ENCODE results near the gene ARHGAP24. TPM values are rescaled to one million over a fixed set of nuclear protein-coding genes. Genes with fewer than 3 reads are reported as not detected.
"Not testable (repeated sequence)": the region's sequence is repeated elsewhere in the genome, so short reads cannot be mapped to it uniquely, and the experiment has no call there.

The ARHGAP24 gene
- total and polyA plus RNA-seq, 2 experiments from 2014 or later: 19.5 to 29.6 TPM

- H3K9me2 ChIP-seq (replicated peaks; ENCODE audit: insufficient read depth): no peaks in the 10 kb centered on the region
- TF ChIP-seq EZH2 (IDR thresholded peaks at IDR 0.05; ENCODE audit: borderline replicate concordance) (no peak), CTCF (IDR thresholded peaks at IDR 0.05; ENCODE audit: poor library complexity) (no peak), EZH2phosphoT487 (IDR thresholded peaks at IDR 0.05; ENCODE audit: low read depth, severe bottlenecking, unreplicated experiment) (no peak)
- H3K4me1 ChIP-seq (ENCODE audit: insufficient read depth): no peaks in the 10 kb centered on the region
- no peak overlapping the region for H3K27ac ChIP-seq
- WGBS (ENCODE audit: low lambda C conversion rate, missing lambda C conversion rate): 91% methylated on average over 3 of the region's 3 CpGs
- H3K36me3 ChIP-seq (replicated peaks; ENCODE audit: insufficient read depth, low read depth): no peaks in the 10 kb centered on the region
- no peaks in the 10 kb centered on the region for H3K79me2 ChIP-seq
- H3K4me2 ChIP-seq: no peak overlapping the region
- DNase-seq (ENCODE audit: low spot score): no peak
- H3K9me3 ChIP-seq (ENCODE audit: low read depth): no peaks in the 10 kb centered on the region
- no peaks in the 10 kb centered on the region for H3K27me3 ChIP-seq
- no peaks in the 10 kb centered on the region for H4K20me1 ChIP-seq (ENCODE audit: insufficient read depth, poor library complexity, severe bottlenecking)
- H3K4me3 ChIP-seq: no peak overlapping the region
- H2AFZ ChIP-seq: no peak overlapping the region
Measured at GRCh38 chr4:85500110-85500867, 25.3 kb downstream of the ARHGAP24 start.

DNA sequence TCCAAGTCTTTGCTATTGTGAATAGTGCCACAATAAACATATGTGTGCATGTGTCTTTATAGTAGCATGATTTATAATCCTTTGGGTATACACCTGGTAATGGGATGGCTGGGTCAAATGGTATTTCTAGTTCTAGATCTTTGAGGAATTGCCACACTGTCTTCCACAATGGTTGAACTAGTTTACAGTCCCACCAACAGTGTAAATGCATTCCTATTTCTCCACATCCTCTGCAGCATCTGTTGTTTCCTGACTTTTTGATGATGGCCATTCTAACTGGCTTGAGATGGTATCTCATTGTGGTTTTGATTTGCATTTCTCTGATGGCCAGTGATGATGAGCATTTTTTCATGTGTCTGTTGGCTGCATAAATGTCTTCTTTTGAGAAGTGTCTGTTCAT lies 26.2 kb downstream of the ARHGAP24 start:
- H3K36me3 ChIP-seq (replicated peaks; ENCODE audit: insufficient read depth, low read depth); H3K27ac ChIP-seq; H3K27me3 ChIP-seq; H3K9me3 ChIP-seq (ENCODE audit: low read depth); H2AFZ ChIP-seq; H4K20me1 ChIP-seq (ENCODE audit: insufficient read depth, poor library complexity, severe bottlenecking); H3K4me2 ChIP-seq; H3K4me3 ChIP-seq; H3K79me2 ChIP-seq; H3K4me1 ChIP-seq (ENCODE audit: insufficient read depth); H3K9me2 ChIP-seq (replicated peaks; ENCODE audit: insufficient read depth); DNase-seq (ENCODE audit: low spot score): not testable (repeated sequence)

DNA sequence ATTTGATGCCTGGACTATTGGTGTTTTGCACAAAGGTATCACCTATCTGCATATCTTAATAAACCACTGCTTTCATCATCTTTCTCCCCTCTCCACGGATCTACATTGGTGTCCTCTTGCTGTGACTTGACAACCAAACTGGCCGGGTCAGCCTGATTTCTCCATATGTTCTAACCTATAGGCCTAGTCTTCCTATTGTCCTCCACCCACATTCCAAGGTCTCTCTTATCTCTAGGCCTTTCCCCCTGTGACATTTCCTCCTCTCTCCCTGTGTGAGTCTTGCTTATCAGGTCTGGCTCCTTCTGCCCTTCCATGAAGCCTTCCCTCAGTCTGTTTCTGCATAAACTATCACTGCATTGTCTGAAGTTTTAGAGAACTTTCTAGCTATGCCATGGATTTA lies 33.7 kb downstream of the ARHGAP24 start:
- no peak overlapping the region for H3K27ac ChIP-seq
- no peak for DNase-seq (ENCODE audit: low spot score)
- peaks cover 4% of the 10 kb centered on the region for H3K79me2 ChIP-seq
- no peak overlapping the region for H3K4me3 ChIP-seq
- H3K4me2 ChIP-seq: no peak overlapping the region
- 53% methylated on average over 2 of the region's 2 CpGs for WGBS (ENCODE audit: low lambda C conversion rate, missing lambda C conversion rate)
- no peak overlapping the region for H2AFZ ChIP-seq
- TF ChIP-seq EZH2phosphoT487 (IDR thresholded peaks at IDR 0.05; ENCODE audit: low read depth, severe bottlenecking, unreplicated experiment) (no peak), EZH2 (IDR thresholded peaks at IDR 0.05; ENCODE audit: borderline replicate concordance) (no peak), CTCF (IDR thresholded peaks at IDR 0.05; ENCODE audit: poor library complexity) (no peak)
- H3K4me1 ChIP-seq (ENCODE audit: insufficient read depth): peaks cover 4% of the 10 kb centered on the region
- no peaks in the 10 kb centered on the region for H4K20me1 ChIP-seq (ENCODE audit: insufficient read depth, poor library complexity, severe bottlenecking)
- H3K36me3 ChIP-seq (replicated peaks; ENCODE audit: insufficient read depth, low read depth): no peaks in the 10 kb centered on the region
- no peaks in the 10 kb centered on the region for H3K9me2 ChIP-seq (replicated peaks; ENCODE audit: insufficient read depth)
- H3K9me3 ChIP-seq (ENCODE audit: low read depth): no peaks in the 10 kb centered on the region
- H3K27me3 ChIP-seq: no peaks in the 10 kb centered on the region

DNA sequence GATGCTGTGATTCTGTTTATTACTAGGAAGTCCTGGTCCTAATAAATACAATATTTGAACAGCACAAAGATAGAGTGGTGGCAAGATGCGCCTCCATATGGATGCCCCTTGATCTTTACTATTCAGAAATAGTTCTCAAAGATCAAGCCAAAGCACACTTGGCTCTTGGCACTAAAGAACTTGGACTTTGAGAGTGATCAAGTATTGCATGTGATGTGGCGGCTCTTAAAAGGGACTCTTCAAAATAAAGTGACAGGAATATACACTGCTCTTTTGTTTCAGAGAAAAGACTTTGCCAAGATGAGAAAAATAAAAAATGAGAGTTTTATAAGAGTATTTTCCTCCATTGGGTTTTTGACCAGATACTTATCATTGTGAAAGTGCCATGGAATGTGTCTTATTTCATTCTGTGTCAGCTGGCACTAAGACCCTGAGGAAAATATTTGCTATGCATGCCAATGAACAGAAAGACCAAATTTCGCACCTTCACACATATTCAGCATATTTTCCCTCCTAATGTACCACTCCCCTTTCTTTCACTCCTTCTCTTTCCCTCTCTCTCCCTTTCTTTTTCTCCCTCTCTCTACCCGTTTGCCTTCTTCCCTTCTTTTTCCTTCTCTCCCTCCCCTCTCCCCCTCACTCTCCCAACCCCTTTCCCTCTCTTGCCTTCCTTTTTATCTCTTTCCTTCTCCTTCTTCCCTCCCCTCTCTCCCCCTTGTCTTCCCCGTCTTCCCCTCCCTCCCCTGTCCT lies 35.1 kb downstream of the ARHGAP24 start:
- WGBS (ENCODE audit: low lambda C conversion rate, missing lambda C conversion rate): 86% methylated on average over 3 of the region's 5 CpGs
- no peak overlapping the region for H3K4me2 ChIP-seq
- H3K9me2 ChIP-seq (replicated peaks; ENCODE audit: insufficient read depth): no peaks in the 10 kb centered on the region
- no peaks in the 10 kb centered on the region for H3K27me3 ChIP-seq
- H3K27ac ChIP-seq: no peak overlapping the region
- H3K4me1 ChIP-seq (ENCODE audit: insufficient read depth): peaks cover 4% of the 10 kb centered on the region
- H3K4me3 ChIP-seq: no peak overlapping the region
- H3K36me3 ChIP-seq (replicated peaks; ENCODE audit: insufficient read depth, low read depth): no peaks in the 10 kb centered on the region
- H3K79me2 ChIP-seq: peaks cover 4% of the 10 kb centered on the region
- no peaks in the 10 kb centered on the region for H3K9me3 ChIP-seq (ENCODE audit: low read depth)
- H4K20me1 ChIP-seq (ENCODE audit: insufficient read depth, poor library complexity, severe bottlenecking): no peaks in the 10 kb centered on the region
- no peak overlapping the region for H2AFZ ChIP-seq
- no peak for DNase-seq (ENCODE audit: low spot score)
- no peak for TF ChIP-seq CTCF (IDR thresholded peaks at IDR 0.05; ENCODE audit: poor library complexity)
- no peak for TF ChIP-seq EZH2phosphoT487 (IDR thresholded peaks at IDR 0.05; ENCODE audit: low read depth, severe bottlenecking, unreplicated experiment)
